Liver (tissue), 9 donors: ENCODE measurements around the gene TGFBR3L. TPM values are rescaled to one million over a fixed set of nuclear protein-coding genes. Genes with fewer than 3 reads are reported as not detected.

Experiments used
- DNase-seq: peaks from one replicate; pipeline ENCODE4 v3.0.0-alpha.2; 2017; ENCODE audit warnings: low spot score
- H3K27ac ChIP-seq, 2 donors: one replicate each; pipeline ENCODE4 v1.7.0; 2013; ENCODE audit warnings: inconsistent platforms in 2 of 2, low read length in 2 of 2, control low read depth in 1 of 2, low read depth in 1 of 2, mild to moderate bottlenecking in 1 of 2
- H3K27me3 ChIP-seq, 4 donors: one replicate each; pipeline versions ENCODE4 v1.6.1 to v1.7.0; 2013; ENCODE audit warnings: low read length in 3 of 4, inconsistent platforms in 1 of 4, mild to moderate bottlenecking in 1 of 4, moderate library complexity in 1 of 4; ENCODE audit not compliant: control insufficient read depth in 4 of 4, insufficient read depth in 4 of 4
- H3K36me3 ChIP-seq, 4 donors: one replicate each; pipeline versions ENCODE4 v1.6.1 to v1.7.0; 2013; ENCODE audit warnings: low read length in 3 of 4, mild to moderate bottlenecking in 3 of 4, low read depth in 1 of 4, moderate library complexity in 1 of 4; ENCODE audit not compliant: control insufficient read depth in 4 of 4, insufficient read depth in 3 of 4
- H3K4me1 ChIP-seq, 4 donors: one replicate each; pipeline versions ENCODE4 v1.6.1 to v1.7.0; 2013; ENCODE audit warnings: low read length in 3 of 4, mild to moderate bottlenecking in 3 of 4, moderate library complexity in 1 of 4; ENCODE audit not compliant: control insufficient read depth in 4 of 4, insufficient read depth in 4 of 4
- H3K4me3 ChIP-seq, 3 donors: one replicate each; pipeline versions ENCODE4 v1.6.1 to v1.7.0; 2013; ENCODE audit warnings: low read length in 3 of 3, control low read depth in 1 of 3, low read depth in 1 of 3, mild to moderate bottlenecking in 1 of 3
- H3K9ac ChIP-seq, 2 donors: one replicate each; pipeline ENCODE4 v1.7.0; 2013; ENCODE audit warnings: low read length in 2 of 2, mild to moderate bottlenecking in 2 of 2, moderate library complexity in 2 of 2, control low read depth in 1 of 2, low read depth in 1 of 2
- H3K9me3 ChIP-seq, 4 donors: one replicate each; pipeline versions ENCODE4 v1.6.1 to v1.7.0; 2013; ENCODE audit warnings: low read length in 3 of 4; ENCODE audit not compliant: control insufficient read depth in 4 of 4
- FOXA1 ChIP-seq: IDR thresholded peaks from 2 replicates; pipeline ENCODE4 v1.6.1; 2016; ENCODE audit warnings: antibody characterized with exemption
- FOXA2 ChIP-seq: IDR thresholded peaks from 2 replicates; pipeline ENCODE4 v1.6.1; 2016; ENCODE audit warnings: antibody characterized with exemption
- GABPA ChIP-seq, 2 donors: IDR thresholded peaks in 1 of 2; conservative IDR thresholded peaks in 1 of 2; 2 replicates each; pipeline ENCODE4 v1.6.1; 2016; ENCODE audit warnings: antibody characterized with exemption in 2 of 2, mild to moderate bottlenecking in 1 of 2, moderate library complexity in 1 of 2
- HNF4A ChIP-seq, 2 donors: conservative IDR thresholded peaks; 2 replicates each; pipeline ENCODE4 v1.6.1; 2016; ENCODE audit warnings: antibody characterized with exemption in 2 of 2, mild to moderate bottlenecking in 2 of 2
- HNF4G ChIP-seq: IDR thresholded peaks from 2 replicates; pipeline ENCODE4 v1.6.1; 2016; ENCODE audit warnings: antibody characterized with exemption
- JUND ChIP-seq, 2 donors: IDR thresholded peaks; 2 replicates each; pipeline ENCODE4 v1.6.1; 2016; ENCODE audit warnings: antibody characterized with exemption in 2 of 2
- NR2F2 ChIP-seq: IDR thresholded peaks from 2 replicates; pipeline ENCODE4 v1.6.1; 2016; ENCODE audit warnings: antibody characterized with exemption
- RAD21 ChIP-seq, 2 donors: IDR thresholded peaks; 2 replicates each; pipeline ENCODE4 v1.6.1; 2016; ENCODE audit warnings: antibody characterized with exemption in 2 of 2, mild to moderate bottlenecking in 2 of 2
- RXRA ChIP-seq, 2 donors: IDR thresholded peaks; 2 replicates each; pipeline ENCODE4 v1.6.1; 2017 to 2018; ENCODE audit warnings: antibody characterized with exemption in 2 of 2, mild to moderate bottlenecking in 1 of 2
- SP1 ChIP-seq: IDR thresholded peaks from 2 replicates; pipeline ENCODE4 v1.6.1; 2018; ENCODE audit warnings: antibody characterized with exemption, mild to moderate bottlenecking
- TAF1 ChIP-seq: conservative IDR thresholded peaks from 2 replicates; pipeline ENCODE4 v1.6.1; 2016; ENCODE audit warnings: antibody characterized with exemption, mild to moderate bottlenecking
- WGBS: extraction: QIAGEN DNeasy Blood & Tissue Kit; methylation state at CpG from one replicate; pipeline ENCODE4 v1.1.7; 2013; 5-methylcytosine and 5-hydroxymethylcytosine counted together
- polyA plus RNA-seq, 2 donors: library from polyadenylated mRNA; stranded (reverse) in 1 of 2; unstranded in 1 of 2; fragments of 200-250 nt in 1 of 2; fragments of >200 nt in 1 of 2; fragmentation: Nextera tagmentation in 1 of 2; extraction: Ambion mirVana in 1 of 2; gene quantifications; one replicate each; pipeline versions ENCODE4 v1.2.1 to v1.2.3, GENCODE V29; 2013 to 2015
- total RNA-seq, 2 donors: library from RNA; depleted of rRNA; stranded (reverse); fragments of >200 nt; gene quantifications; one replicate each; pipeline ENCODE4 v1.2.3, GENCODE V29; 2014
- TF ChIP-seq, protein P1 (sequence below): IDR thresholded peaks from 2 replicates; pipeline ENCODE4 v1.6.1; 2016; ENCODE audit warnings: antibody characterized with exemption
- TF ChIP-seq, protein P2 (sequence below): IDR thresholded peaks from 2 replicates; pipeline ENCODE4 v1.6.1; 2016; ENCODE audit warnings: antibody characterized with exemption, mild to moderate bottlenecking
- TF ChIP-seq, protein P3 (sequence below): IDR thresholded peaks from 2 replicates; pipeline ENCODE4 v1.6.1; 2016; ENCODE audit warnings: antibody characterized with exemption
- TF ChIP-seq, protein P4 (sequence below): fragments of 150-350 bp; IDR thresholded peaks from 2 replicates; pipeline ENCODE4 v1.5.1; 2017; ENCODE audit warnings: improper control_type of control experiment, low read depth, low read length; ENCODE audit not compliant: missing input control
- donor health status: healthy.
- donor health status: healthy.
- donor health status: healthy.
- donor health status: healthy.
- donor health status: healthy.

TGFBR3L gene
- total and polyA plus RNA-seq, 4 donors: 0.32 to 2.5 (median 0.36) TPM; not detected in 1

DNA sequence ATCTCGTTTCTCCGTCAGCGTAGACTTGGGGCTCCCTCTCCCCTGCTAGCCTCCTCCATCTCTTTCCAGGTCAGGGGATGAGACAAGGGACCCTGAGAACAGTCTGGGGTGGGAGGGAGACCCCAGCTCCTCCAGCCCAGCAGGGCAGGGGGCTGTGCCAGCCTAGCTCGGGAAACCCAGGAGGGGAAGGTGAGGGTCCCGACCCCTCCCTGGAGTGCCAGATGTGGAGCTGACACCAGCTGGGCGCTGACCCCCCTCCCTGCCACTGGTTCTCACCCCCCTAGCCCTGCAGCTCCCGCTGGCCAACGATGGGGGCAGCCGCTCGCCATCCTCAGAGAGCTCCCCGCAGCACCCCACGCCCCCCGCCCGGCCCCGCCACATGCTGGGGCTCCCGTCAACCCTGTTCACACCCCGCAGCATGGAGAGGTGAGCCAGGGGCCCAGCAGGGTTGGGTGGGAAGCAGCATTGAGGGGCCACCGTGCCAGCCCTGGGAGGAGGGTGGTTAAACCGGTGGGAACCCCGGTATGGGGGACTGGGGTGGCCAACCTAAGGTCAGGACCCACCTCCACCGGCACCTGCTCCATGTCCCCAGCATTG lies 5.1 kb upstream of the TGFBR3L start:
- Histone ChIP-seq H3K27ac (no peak overlapping the region), H3K36me3 (peaks cover 0 to 27% (median 12%) of the 10 kb centered on the region in 4 donors), H3K27me3 (no peaks in the 10 kb centered on the region), H3K4me3 (no peak overlapping the region), H3K4me1 (peaks cover 8 to 25% (median 11%) of the 10 kb centered on the region in 4 donors), H3K9me3 (no peaks in the 10 kb centered on the region), H3K9ac (no peak overlapping the region)
- 92% methylated on average over 21 of the region's 21 CpGs for WGBS
- no peak for DNase-seq
- TF ChIP-seq HNF4A (conservative IDR thresholded peaks at IDR 0.05): no peak
- TF ChIP-seq JUND (IDR thresholded peaks at IDR 0.05): no peak
- TF ChIP-seq GABPA (IDR thresholded peaks at IDR 0.05 in 1 of 2, conservative IDR thresholded peaks at IDR 0.05 in 1 of 2): no peak
- no peak for TF ChIP-seq HNF4G
- TF ChIP-seq, protein P1, sequence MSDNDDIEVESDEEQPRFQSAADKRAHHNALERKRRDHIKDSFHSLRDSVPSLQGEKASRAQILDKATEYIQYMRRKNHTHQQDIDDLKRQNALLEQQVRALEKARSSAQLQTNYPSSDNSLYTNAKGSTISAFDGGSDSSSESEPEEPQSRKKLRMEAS: no peak
- TF ChIP-seq SP1: no peak
- TF ChIP-seq TAF1: no peak
- TF ChIP-seq, protein P2, sequence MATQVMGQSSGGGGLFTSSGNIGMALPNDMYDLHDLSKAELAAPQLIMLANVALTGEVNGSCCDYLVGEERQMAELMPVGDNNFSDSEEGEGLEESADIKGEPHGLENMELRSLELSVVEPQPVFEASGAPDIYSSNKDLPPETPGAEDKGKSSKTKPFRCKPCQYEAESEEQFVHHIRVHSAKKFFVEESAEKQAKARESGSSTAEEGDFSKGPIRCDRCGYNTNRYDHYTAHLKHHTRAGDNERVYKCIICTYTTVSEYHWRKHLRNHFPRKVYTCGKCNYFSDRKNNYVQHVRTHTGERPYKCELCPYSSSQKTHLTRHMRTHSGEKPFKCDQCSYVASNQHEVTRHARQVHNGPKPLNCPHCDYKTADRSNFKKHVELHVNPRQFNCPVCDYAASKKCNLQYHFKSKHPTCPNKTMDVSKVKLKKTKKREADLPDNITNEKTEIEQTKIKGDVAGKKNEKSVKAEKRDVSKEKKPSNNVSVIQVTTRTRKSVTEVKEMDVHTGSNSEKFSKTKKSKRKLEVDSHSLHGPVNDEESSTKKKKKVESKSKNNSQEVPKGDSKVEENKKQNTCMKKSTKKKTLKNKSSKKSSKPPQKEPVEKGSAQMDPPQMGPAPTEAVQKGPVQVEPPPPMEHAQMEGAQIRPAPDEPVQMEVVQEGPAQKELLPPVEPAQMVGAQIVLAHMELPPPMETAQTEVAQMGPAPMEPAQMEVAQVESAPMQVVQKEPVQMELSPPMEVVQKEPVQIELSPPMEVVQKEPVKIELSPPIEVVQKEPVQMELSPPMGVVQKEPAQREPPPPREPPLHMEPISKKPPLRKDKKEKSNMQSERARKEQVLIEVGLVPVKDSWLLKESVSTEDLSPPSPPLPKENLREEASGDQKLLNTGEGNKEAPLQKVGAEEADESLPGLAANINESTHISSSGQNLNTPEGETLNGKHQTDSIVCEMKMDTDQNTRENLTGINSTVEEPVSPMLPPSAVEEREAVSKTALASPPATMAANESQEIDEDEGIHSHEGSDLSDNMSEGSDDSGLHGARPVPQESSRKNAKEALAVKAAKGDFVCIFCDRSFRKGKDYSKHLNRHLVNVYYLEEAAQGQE: no peak
- no peak for TF ChIP-seq FOXA2
- TF ChIP-seq, protein P3, sequence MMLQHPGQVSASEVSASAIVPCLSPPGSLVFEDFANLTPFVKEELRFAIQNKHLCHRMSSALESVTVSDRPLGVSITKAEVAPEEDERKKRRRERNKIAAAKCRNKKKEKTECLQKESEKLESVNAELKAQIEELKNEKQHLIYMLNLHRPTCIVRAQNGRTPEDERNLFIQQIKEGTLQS: no peak
- TF ChIP-seq RAD21 (IDR thresholded peaks at IDR 0.05): no peak
- no peak for TF ChIP-seq NR2F2
- TF ChIP-seq, protein P4, sequence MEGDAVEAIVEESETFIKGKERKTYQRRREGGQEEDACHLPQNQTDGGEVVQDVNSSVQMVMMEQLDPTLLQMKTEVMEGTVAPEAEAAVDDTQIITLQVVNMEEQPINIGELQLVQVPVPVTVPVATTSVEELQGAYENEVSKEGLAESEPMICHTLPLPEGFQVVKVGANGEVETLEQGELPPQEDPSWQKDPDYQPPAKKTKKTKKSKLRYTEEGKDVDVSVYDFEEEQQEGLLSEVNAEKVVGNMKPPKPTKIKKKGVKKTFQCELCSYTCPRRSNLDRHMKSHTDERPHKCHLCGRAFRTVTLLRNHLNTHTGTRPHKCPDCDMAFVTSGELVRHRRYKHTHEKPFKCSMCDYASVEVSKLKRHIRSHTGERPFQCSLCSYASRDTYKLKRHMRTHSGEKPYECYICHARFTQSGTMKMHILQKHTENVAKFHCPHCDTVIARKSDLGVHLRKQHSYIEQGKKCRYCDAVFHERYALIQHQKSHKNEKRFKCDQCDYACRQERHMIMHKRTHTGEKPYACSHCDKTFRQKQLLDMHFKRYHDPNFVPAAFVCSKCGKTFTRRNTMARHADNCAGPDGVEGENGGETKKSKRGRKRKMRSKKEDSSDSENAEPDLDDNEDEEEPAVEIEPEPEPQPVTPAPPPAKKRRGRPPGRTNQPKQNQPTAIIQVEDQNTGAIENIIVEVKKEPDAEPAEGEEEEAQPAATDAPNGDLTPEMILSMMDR: no peak
- no peak for TF ChIP-seq FOXA1

DNA sequence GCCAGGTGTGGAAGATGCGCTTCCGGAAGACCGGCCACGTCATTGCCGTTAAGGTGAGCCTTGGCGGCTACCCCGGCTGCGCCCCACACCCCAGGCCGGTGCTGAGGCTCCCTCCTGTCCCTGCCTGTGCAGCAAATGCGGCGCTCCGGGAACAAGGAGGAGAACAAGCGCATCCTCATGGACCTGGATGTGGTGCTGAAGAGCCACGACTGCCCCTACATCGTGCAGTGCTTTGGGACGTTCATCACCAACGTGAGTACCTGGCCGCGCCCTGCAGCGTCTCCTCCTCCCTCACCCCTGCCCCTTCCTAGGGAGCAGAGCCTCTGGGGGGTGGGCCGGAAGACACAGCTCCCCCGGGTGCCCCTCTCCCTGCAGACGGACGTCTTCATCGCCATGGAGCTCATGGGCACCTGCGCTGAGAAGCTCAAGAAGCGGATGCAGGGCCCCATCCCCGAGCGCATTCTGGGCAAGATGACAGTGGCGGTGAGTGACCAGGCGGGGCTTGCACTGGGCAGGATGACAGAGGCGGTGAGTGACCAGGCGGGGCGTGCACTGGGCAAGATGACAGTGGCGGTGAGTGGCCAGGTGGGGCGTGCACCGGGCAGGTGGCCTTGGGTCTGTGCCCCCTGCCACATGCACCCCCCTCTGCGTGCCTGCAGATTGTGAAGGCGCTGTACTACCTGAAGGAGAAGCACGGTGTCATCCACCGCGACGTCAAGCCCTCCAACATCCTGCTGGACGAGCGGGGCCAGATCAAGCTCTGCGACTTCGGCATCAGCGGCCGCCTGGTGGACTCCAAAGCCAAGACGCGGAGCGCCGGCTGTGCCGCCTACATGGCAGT lies 4.1 kb upstream of the TGFBR3L start:
- H3K4me1 ChIP-seq: peaks cover 0 to 19% (median 5%) of the 10 kb centered on the region in 4 donors
- H3K36me3 ChIP-seq: peaks cover 0 to 27% (median 12%) of the 10 kb centered on the region in 4 donors
- H3K9ac ChIP-seq: no peak overlapping the region
- no peaks in the 10 kb centered on the region for H3K27me3 ChIP-seq
- no peak overlapping the region for H3K4me3 ChIP-seq
- 92% methylated on average over 54 of the region's 54 CpGs for WGBS
- DNase-seq: no peak
- TF ChIP-seq, protein P2: no peak
- TF ChIP-seq HNF4G: no peak
- no peak for TF ChIP-seq RXRA (IDR thresholded peaks at IDR 0.05)
- no peak for TF ChIP-seq GABPA (IDR thresholded peaks at IDR 0.05 in 1 of 2, conservative IDR thresholded peaks at IDR 0.05 in 1 of 2)
- TF ChIP-seq, protein P3: no peak
- no peak for TF ChIP-seq SP1
- no peak for TF ChIP-seq TAF1
- TF ChIP-seq, protein P1: no peak
- H3K27ac ChIP-seq: no peak overlapping the region
- no peaks in the 10 kb centered on the region for H3K9me3 ChIP-seq
